Measurements from ENCODE around the gene HOXA1. TPM values are rescaled to one million over a fixed set of nuclear protein-coding genes. Genes with fewer than 3 reads are reported as not detected.
A peak's percentile ranks its signal among the peaks of the same experiment; 100 is the strongest.

HOXA1 gene
- total RNA-seq, 2 donors from 2014 or later = 1.7 to 2.0 TPM

DNA sequence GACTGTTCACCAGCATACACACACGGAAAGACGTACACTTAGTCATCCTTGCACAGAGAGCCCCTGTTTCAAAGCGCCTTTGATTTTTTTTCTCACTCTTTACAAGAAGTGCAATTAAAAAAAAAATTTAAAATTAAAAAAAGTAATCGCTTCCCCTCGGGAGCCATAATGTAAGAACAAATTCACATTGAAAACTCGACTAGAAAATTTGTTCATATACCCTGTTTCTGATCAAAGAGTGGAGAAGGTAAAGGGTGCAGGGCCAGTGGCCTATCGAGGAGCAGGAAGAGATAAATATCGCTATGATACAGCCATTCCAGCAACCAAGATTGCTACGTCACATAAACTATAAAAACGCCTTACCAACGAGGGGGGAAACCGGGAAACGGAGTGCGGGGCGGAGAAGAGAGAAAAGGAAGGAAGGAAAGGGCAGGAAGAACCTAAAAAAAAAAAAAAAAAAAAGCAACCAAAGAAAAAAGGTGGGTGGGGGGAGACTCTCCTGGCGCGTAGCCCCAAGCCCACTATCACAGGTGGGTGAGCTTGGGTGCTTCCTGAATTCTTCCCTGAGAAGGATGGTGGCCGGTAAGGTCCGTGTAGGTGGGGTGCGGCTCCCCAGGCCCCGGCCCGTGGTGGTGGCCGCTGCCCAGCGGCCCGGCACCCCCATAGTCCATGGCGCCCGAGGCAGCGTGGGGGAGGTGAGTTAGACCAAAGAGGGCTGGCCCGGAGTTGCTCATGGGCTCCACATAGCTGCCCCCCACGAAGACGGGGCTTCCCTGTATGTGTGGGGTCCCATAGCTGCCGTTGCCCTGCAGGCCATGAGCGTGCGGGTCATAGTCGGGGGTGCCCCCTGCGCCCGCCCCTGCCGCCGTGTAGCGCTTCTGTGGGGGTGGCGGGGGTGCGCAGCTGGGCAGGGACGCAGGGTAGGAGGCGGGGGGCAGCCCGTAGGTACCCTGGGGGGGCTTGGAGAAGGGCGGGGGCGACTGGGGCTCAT lies 11.9 kb upstream of the HOXA1 start:
- H3K9ac ChIP-seq (ENCODE audit: low read depth in 2 of 2, low read length in 2 of 2) = peak overlapping the region; percentile 61 to 73
- no peaks in the 10 kb centered on the region for H3K36me3 ChIP-seq
- TF ChIP-seq, protein P1, sequence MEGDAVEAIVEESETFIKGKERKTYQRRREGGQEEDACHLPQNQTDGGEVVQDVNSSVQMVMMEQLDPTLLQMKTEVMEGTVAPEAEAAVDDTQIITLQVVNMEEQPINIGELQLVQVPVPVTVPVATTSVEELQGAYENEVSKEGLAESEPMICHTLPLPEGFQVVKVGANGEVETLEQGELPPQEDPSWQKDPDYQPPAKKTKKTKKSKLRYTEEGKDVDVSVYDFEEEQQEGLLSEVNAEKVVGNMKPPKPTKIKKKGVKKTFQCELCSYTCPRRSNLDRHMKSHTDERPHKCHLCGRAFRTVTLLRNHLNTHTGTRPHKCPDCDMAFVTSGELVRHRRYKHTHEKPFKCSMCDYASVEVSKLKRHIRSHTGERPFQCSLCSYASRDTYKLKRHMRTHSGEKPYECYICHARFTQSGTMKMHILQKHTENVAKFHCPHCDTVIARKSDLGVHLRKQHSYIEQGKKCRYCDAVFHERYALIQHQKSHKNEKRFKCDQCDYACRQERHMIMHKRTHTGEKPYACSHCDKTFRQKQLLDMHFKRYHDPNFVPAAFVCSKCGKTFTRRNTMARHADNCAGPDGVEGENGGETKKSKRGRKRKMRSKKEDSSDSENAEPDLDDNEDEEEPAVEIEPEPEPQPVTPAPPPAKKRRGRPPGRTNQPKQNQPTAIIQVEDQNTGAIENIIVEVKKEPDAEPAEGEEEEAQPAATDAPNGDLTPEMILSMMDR (IDR thresholded peaks at IDR 0.05) = no peak
- intact Hi-C loops (cut with DNase I) = loop anchor here (5.0 kb wide), 1 partner anchor 35 kb away; the partner anchor contains the start of gene HOXA5
- H3K9me3 ChIP-seq = no peaks in the 10 kb centered on the region
- H3K4me1 ChIP-seq = peaks cover 9% of the 10 kb centered on the region
- peak overlapping the region; percentile 92 for H3K27ac ChIP-seq
- no peaks in the 10 kb centered on the region for H3K27me3 ChIP-seq
- peak; percentile 66 for DNase-seq
- H3K4me3 ChIP-seq = peak overlapping the region; percentile 3

DNA sequence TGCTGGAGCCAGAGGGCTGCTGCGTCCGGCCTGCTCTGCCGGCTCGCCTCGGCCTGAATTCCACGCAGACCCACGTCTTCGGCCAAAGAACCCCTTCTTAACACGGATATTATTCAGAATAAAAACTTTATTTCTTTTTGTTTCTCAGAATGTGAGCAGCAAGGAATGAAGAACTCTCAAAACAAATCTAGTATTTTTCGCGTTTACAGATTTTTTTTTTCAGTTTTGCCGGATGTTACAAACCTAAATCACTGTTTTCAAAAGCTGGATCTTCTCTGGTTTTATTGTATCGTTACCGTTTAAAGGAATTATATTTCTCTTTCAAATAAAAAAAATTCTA lies 11.1 kb upstream of the HOXA1 start:
- Histone ChIP-seq H3K9ac (ENCODE audit: low read depth in 2 of 2, low read length in 2 of 2) (peak overlapping the region; percentile 56 to 58), H3K27ac (peak overlapping the region; percentile 92), H3K27me3 (no peaks in the 10 kb centered on the region), H3K4me3 (peak overlapping the region; percentile 26), H3K4me1 (peaks cover 9% of the 10 kb centered on the region), H3K36me3 (no peaks in the 10 kb centered on the region), H3K9me3 (no peaks in the 10 kb centered on the region)
- DNase-seq = no peak
- intact Hi-C loops (cut with DNase I) = loop anchor here (5.0 kb wide), 1 partner anchor 35 kb away; the partner anchor contains the start of gene HOXA5
- TF ChIP-seq, protein P1 (IDR thresholded peaks at IDR 0.05) = no peak

DNA sequence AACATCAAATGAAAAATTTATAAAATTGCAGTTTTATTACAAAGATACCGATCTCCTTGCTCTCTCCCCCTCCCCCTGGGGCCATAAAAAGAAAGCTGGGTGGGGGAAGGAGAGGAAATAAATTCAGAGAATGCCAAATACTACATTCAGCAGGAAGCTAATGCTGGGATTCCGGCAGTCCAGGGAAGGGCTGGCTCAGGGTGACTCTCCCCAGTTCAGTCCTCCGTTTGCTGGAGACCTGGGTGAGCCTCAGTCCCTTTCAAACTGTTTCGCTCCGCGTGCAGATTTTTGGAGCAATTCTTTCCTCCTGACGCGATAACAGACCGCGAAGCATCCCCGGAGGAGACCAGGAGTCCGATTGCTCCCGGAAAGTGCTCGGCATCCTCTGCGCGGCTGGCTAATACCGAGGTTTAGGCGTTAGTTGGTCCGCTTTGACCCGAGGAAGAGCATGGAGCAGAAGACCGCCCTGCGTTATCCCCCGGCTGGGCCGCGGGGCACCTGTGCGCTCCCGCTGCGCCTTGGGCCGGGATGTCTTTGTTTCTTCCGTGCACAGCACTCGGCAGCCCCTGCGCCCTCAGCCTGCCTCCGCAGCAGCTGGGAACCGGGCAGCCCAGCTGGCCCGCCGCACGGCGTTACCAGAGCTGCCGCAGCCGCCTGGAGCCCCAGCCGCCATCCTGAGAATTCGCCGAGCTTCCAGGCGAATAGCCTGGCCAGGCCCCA lies 10.5 kb upstream of the HOXA1 start:
- Histone ChIP-seq H3K9ac (ENCODE audit: low read depth in 2 of 2, low read length in 2 of 2) (peak overlapping the region; percentile 56 to 58), H3K27ac (peak overlapping the region; percentile 92), H3K27me3 (no peaks in the 10 kb centered on the region), H3K9me3 (no peaks in the 10 kb centered on the region), H3K4me3 (peak overlapping the region; percentile 26), H3K4me1 (peaks cover 9% of the 10 kb centered on the region), H3K36me3 (no peaks in the 10 kb centered on the region)
- DNase-seq = peak; percentile 60
- TF ChIP-seq, protein P1 (IDR thresholded peaks at IDR 0.05) = no peak
- intact Hi-C loops (cut with DNase I) = loop anchor here (5.0 kb wide), 1 partner anchor 36 kb away; the partner anchor contains the start of gene HOXA5

DNA sequence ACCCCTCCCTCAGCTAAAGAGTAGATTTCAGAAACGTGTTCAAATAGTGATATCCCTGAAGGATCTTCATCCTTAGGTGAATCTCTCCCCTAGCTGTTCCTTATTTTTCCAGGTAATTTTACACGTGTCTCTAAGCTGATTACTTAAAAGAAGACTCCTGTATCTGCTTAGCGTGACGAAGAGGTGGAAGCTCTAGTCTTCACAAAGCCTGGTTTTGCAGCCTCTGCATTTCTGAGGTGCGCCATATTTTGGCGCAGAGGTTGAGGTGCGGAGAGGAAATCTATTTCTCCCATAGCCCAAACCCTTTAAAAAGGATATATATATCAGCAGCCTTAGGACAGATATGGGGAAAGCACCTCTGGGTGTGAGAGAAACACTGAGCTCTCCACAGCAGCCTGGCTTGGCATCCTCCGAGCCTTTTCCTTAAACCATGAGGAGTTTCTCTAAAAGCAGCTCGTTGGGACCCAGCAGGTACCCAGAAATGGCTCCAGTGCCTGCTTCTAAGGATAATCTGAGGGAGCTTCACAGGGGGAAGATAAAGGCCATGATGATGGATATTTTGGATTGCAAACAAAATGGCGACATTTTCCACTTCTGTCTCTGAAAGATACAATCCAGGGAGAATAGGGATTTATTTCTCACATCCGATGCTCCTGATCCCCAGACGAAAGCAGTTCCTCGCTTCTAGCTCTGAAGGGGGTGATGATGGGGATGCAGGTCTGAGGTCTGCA lies 9.7 kb upstream of the HOXA1 start:
- H3K36me3 ChIP-seq = no peaks in the 10 kb centered on the region
- TF ChIP-seq, protein P1 (IDR thresholded peaks at IDR 0.05) = no peak
- H3K27me3 ChIP-seq = no peaks in the 10 kb centered on the region
- no peak overlapping the region for H3K4me3 ChIP-seq
- H3K4me1 ChIP-seq = peaks cover 6% of the 10 kb centered on the region
- intact Hi-C loops (cut with DNase I) = loop anchor here (5.0 kb wide), 1 partner anchor 37 kb away; the partner anchor contains the start of gene HOXA5
- H3K9ac ChIP-seq (ENCODE audit: low read depth in 2 of 2, low read length in 2 of 2) = peak overlapping the region in 1 of 2 donors; percentile 58
- no peaks in the 10 kb centered on the region for H3K9me3 ChIP-seq
- DNase-seq = no peak
- H3K27ac ChIP-seq = peak overlapping the region; percentile 92
